Pericardium fibroblast (primary cell): ENCODE results near the gene PALM. TPM values are rescaled to one million over a fixed set of nuclear protein-coding genes. Genes with fewer than 3 reads are reported as not detected.

ENCODE experiments used
- total RNA-seq: library from RNA; depleted of rRNA; stranded (reverse); fragments of >200 nt; gene quantifications from 2 replicates; pipeline ENCODE4 v1.2.3, GENCODE V29; 2015

The PALM gene, protein sequence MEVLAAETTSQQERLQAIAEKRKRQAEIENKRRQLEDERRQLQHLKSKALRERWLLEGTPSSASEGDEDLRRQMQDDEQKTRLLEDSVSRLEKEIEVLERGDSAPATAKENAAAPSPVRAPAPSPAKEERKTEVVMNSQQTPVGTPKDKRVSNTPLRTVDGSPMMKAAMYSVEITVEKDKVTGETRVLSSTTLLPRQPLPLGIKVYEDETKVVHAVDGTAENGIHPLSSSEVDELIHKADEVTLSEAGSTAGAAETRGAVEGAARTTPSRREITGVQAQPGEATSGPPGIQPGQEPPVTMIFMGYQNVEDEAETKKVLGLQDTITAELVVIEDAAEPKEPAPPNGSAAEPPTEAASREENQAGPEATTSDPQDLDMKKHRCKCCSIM
- 140 and 141 TPM in 2 replicates for total RNA-seq

DNA sequence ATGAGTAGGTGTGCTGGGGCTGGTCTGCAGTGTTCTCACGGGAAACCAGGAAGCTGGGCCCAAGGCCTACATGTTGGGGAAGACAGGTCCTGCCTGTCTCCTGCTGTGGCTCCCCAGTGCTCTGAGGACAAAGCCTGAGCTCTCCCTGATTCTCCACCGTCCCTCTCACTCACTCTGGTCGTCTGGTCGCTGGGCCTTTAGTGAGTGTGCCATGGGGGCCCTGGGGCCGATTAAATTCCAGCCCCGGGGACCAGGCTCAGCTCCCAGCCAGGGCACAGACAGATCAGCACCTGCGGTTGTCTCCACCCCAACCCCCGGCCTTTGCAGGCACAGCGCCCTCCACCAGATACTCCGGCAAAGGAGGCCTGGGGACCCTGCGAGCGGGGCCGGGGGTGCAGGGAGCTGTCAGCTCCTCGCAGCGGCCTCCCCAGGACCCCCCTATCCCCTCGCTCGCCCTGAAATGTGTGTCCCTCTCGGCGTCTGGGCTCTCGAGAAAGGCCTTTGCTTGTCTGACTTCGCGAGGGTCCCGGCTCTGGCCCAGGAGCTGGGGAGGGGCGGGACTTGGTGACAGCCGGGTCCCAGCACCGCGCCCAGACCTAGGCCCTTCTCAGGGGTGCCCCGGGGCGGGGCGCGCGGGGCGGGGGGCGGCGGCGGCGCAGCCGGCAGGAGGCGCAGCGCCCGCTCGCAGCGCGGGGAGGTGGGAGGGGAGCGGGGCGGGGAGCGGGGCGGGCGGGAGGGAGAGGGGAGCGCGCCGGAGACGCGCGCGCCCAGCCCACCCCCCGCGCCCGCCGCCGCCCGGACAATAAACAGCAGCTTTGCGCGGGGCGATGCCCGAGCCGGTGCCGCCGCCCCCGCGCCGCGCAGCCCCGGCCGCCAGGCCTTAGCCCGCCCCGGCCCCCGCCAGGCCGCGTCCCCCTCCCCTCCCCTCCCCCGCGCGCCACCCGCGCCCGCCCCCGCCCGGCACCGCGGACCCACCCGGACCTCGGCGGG lies at the start of gene PALM:
TSS of gene PALM (plus strand) at position 782 of the 990 bp plus-strand sequence. CDS start 212 bp downstream, outside the sequence.

GRCh38 chr19:662962-663681 lies 45.6 kb upstream of the PALM start, which contains the start of gene RNF126:
Gene RNF126 (minus strand): TSS chr19:663214. CDS start chr19:663121, 93 bp downstream.

GRCh38 chr19:676339-677105 lies 32.2 kb upstream of the PALM start, which contains the start of gene FSTL3:
Gene FSTL3 (plus strand): TSS chr19:676392. CDS start chr19:676424, 32 bp downstream.

DNA sequence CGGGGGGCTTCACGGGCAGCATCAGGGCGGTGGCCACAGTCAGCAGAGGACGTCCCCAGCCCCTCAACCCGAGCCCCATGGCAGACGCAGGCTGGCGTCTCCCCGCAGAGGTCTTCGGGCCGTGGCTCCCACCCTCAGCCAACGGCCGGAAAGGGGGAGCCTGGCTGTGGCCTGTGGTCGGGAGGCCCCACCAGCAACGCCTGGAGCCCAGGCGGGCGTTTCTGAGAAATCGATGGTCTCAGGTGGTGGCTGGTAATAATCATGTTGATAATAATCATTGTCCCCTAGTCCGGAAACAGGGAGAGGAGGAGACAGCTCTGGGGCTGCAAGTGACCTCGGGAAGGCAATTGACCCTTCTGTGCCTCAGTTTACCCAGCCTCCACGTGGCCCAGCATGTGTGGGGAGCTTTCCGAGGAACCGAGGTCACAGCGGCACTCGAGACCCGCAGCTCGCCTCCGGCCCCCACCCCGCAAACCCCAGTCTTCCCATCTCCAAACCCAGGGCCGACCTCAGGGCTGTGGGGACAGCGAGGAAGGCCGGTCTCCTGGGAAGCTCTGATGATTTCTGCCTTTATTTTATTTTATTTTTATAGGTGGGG lies 13.3 kb upstream of the PALM start, which contains the start of gene PRSS57:
TSS of gene PRSS57 (minus strand) at position 101 of the 598 bp plus-strand sequence. CDS start at position 79, 22 bp downstream.

DNA sequence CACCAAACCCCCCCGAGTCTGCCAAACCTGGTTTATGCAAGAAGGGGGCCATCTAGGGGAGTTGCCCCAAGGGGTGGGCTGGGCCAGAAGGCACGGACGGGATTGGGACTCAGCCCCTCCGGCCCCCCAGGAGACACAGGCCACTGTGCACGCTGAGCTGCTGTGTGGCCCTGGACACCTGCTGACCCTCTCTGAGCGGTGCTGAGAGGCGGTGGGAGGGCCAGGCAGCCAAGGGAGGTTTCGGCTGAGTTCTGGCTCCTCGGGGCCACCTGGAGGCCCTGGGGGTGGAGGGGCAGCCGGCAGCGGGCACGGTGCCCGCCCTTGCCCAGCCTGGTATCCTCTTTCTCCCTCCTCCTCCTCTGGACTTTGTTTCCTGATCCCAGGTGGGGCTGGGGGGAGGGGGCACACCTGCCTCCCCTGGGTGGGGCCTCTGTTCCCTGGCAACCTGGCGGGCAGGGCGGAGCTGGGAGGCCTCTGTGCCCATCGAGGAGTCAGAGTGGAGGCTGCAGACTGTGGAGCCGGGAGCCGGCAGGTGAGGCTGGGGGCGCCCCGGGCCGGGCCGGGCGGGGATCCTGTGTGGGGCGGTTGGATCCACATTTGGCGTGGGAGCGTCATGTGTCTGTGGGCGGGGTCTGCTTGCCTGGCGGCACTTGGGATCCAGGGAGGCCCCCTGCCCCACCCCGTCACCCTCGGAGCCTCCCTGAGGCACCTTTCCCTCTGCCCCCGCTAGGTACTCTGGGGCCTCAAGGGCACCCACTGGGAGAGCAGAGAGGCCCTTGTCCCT lies 42.1 kb downstream of the PALM start, which contains the start of gene MISP:
TSS of gene MISP (plus strand) at position 473 of the 784 bp plus-strand sequence. CDS start 5,835 bp downstream, outside the sequence.

DNA sequence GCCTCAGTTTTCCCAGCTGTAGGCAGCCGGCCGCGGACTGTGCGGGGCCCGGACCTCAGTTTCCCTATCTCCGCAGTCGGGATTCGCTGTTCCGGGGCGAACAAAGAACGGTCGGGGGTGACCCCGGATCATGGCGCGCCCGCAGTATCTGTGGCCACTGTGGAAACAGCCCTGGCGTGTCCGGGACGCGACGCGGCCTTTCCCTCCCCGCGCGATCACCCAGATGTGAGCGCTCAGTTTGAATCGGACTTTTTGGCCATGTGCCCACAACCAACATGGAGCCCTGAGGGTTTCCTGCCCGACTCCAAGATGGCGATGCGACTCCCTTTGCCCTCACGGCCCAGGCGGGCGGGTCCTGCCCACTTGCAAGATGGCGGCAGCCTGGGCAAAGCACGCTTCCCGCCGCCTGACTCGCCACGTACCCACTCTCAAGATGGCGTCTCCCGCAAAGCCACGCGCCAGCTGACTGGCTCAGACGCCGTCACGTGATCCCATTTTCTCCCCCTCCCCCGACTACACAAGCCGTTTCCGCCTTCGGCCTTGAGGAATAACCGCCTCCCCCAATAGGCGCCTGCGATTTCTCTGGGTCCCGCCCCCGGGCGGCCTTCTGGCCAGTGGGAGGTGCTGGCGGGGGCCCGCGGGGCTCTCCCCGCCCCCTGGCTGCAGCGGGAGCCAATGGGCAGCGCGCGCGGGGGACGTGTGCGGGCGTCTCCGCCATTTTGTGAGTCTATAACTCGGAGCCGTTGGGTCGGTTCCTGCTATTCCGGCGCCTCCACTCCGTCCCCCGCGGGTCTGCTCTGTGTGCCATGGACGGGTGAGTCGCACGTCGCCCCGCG lies 88.2 kb downstream of the PALM start, which contains the start of gene PTBP1:
TSS of gene PTBP1 (plus strand) at position 761 of the 836 bp plus-strand sequence. CDS start at position 807, 46 bp downstream.

Other genes with a start within 250 kb of the PALM start
- 5.5 and 11.6 TPM in 2 replicates for gene SHC2, start 247.9 kb upstream of the PALM start, total RNA-seq
- not detected in 2 replicates for gene MADCAM1, start 212.4 kb upstream of the PALM start, total RNA-seq
- gene TPGS1, start 201.4 kb upstream of the PALM start, total RNA-seq = 93.8 and 99.7 TPM in 2 replicates
- 109 and 112 TPM in 2 replicates for gene CDC34, start 177.2 kb upstream of the PALM start, total RNA-seq
- gene GZMM, start 164.9 kb upstream of the PALM start, total RNA-seq = 0.23 TPM in 1 of 2 replicates, not detected in the other
- 809 and 860 TPM in 2 replicates for gene BSG, start 136.3 kb upstream of the PALM start, total RNA-seq
- 3.9 and 4.6 TPM in 2 replicates for gene HCN2, start 119.1 kb upstream of the PALM start, total RNA-seq
- 18.2 and 21.0 TPM in 2 replicates for gene POLRMT, start 75.4 kb upstream of the PALM start, total RNA-seq
- 0.26 TPM in 1 of 2 replicates, not detected in the other for gene FGF22, start 69.1 kb upstream of the PALM start, total RNA-seq
- 45.9 and 58.9 TPM in 2 replicates for gene RNF126, start 45.7 kb upstream of the PALM start, total RNA-seq
- 280 and 441 TPM in 2 replicates for gene FSTL3, start 32.5 kb upstream of the PALM start, total RNA-seq
- not detected in 2 replicates for gene PRSS57, start 13.5 kb upstream of the PALM start, total RNA-seq
- gene MISP, start 42.2 kb downstream of the PALM start, total RNA-seq = not detected in 2 replicates
- 130 and 227 TPM in 2 replicates for gene PTBP1, start 88.5 kb downstream of the PALM start, total RNA-seq
- gene PLPPR3, start 113.0 kb downstream of the PALM start, total RNA-seq = 0.09 and 1.6 TPM in 2 replicates
- not detected in 2 replicates for gene AZU1, start 118.9 kb downstream of the PALM start, total RNA-seq
- 2.0 TPM in 1 of 2 replicates, not detected in the other for gene PRTN3, start 132.1 kb downstream of the PALM start, total RNA-seq
- gene ELANE, start 143.4 kb downstream of the PALM start, total RNA-seq = 3.4 and 8.4 TPM in 2 replicates
- 190 and 206 TPM in 2 replicates for gene CFD, start 150.7 kb downstream of the PALM start, total RNA-seq
- gene MED16, start 184.3 kb downstream of the PALM start, total RNA-seq = 42.2 and 44.2 TPM in 2 replicates
- not detected in 2 replicates for gene RNU6-9, start 184.5 kb downstream of the PALM start, total RNA-seq
- 41.7 and 52.9 TPM in 2 replicates for gene R3HDM4, start 204.3 kb downstream of the PALM start, total RNA-seq
- gene KISS1R, start 208.4 kb downstream of the PALM start, total RNA-seq = not detected in 2 replicates
- 4.1 and 7.2 TPM in 2 replicates for gene ARID3A, start 217.1 kb downstream of the PALM start, total RNA-seq